ENCODE results near the gene AXDND1.

DNA sequence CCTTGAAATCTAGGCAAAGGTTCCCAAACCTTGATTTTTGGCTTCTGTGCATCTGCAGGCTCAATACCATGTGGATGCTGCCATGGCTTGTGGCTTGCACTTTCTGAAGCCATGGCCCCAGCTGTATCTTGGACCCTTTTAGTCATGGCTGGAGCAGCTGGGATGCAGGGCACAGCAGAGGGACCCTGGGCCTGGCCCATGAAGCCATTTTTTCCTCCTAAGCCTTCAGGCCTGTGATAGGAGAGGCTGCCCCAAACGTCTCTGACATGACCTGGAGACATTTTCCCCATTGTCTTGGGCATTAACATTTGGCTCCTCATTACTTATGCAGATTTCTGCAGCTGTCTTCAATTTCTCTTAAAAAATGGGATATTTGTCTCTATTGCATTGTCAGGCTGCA lies 112.6 kb downstream of the AXDND1 start:
- TF ChIP-seq POLR2A (IDR thresholded peaks at IDR 0.05; ENCODE audit: low read depth) (no peak), POLR2AphosphoS5 (IDR thresholded peaks at IDR 0.05) (no peak), EP300 (IDR thresholded peaks at IDR 0.05) (no peak)
- TF ChIP-seq, protein P1, sequence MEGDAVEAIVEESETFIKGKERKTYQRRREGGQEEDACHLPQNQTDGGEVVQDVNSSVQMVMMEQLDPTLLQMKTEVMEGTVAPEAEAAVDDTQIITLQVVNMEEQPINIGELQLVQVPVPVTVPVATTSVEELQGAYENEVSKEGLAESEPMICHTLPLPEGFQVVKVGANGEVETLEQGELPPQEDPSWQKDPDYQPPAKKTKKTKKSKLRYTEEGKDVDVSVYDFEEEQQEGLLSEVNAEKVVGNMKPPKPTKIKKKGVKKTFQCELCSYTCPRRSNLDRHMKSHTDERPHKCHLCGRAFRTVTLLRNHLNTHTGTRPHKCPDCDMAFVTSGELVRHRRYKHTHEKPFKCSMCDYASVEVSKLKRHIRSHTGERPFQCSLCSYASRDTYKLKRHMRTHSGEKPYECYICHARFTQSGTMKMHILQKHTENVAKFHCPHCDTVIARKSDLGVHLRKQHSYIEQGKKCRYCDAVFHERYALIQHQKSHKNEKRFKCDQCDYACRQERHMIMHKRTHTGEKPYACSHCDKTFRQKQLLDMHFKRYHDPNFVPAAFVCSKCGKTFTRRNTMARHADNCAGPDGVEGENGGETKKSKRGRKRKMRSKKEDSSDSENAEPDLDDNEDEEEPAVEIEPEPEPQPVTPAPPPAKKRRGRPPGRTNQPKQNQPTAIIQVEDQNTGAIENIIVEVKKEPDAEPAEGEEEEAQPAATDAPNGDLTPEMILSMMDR (IDR thresholded peaks at IDR 0.05): no peak

Measured in esophagus muscularis mucosa (tissue), 4 donors.